Liver (tissue), 9 donors: ENCODE results near the gene PTPRD. TPM values are rescaled to one million over a fixed set of nuclear protein-coding genes. Genes with fewer than 3 reads are reported as not detected.

Experiments
- DNase-seq: peaks from one replicate; pipeline ENCODE4 v3.0.0-alpha.2; 2017; ENCODE audit warnings: low spot score
- H3K27ac ChIP-seq, 2 donors: one replicate each; pipeline ENCODE4 v1.7.0; 2013; ENCODE audit warnings: inconsistent platforms in 2 of 2, low read length in 2 of 2, control low read depth in 1 of 2, low read depth in 1 of 2, mild to moderate bottlenecking in 1 of 2
- H3K27me3 ChIP-seq, 4 donors: one replicate each; pipeline versions ENCODE4 v1.6.1 to v1.7.0; 2013; ENCODE audit warnings: low read length in 3 of 4, inconsistent platforms in 1 of 4, mild to moderate bottlenecking in 1 of 4, moderate library complexity in 1 of 4; ENCODE audit not compliant: control insufficient read depth in 4 of 4, insufficient read depth in 4 of 4
- H3K36me3 ChIP-seq, 4 donors: one replicate each; pipeline versions ENCODE4 v1.6.1 to v1.7.0; 2013; ENCODE audit warnings: low read length in 3 of 4, mild to moderate bottlenecking in 3 of 4, low read depth in 1 of 4, moderate library complexity in 1 of 4; ENCODE audit not compliant: control insufficient read depth in 4 of 4, insufficient read depth in 3 of 4
- H3K4me1 ChIP-seq, 4 donors: one replicate each; pipeline versions ENCODE4 v1.6.1 to v1.7.0; 2013; ENCODE audit warnings: low read length in 3 of 4, mild to moderate bottlenecking in 3 of 4, moderate library complexity in 1 of 4; ENCODE audit not compliant: control insufficient read depth in 4 of 4, insufficient read depth in 4 of 4
- H3K4me3 ChIP-seq, 3 donors: one replicate each; pipeline versions ENCODE4 v1.6.1 to v1.7.0; 2013; ENCODE audit warnings: low read length in 3 of 3, control low read depth in 1 of 3, low read depth in 1 of 3, mild to moderate bottlenecking in 1 of 3
- H3K9ac ChIP-seq, 2 donors: one replicate each; pipeline ENCODE4 v1.7.0; 2013; ENCODE audit warnings: low read length in 2 of 2, mild to moderate bottlenecking in 2 of 2, moderate library complexity in 2 of 2, control low read depth in 1 of 2, low read depth in 1 of 2
- H3K9me3 ChIP-seq, 4 donors: one replicate each; pipeline versions ENCODE4 v1.6.1 to v1.7.0; 2013; ENCODE audit warnings: low read length in 3 of 4; ENCODE audit not compliant: control insufficient read depth in 4 of 4
- ATF3 ChIP-seq: IDR thresholded peaks from 2 replicates; pipeline ENCODE4 v1.6.1; 2016; ENCODE audit warnings: antibody characterized with exemption
- CTCF ChIP-seq: fragments of 150-350 bp; IDR thresholded peaks from 2 replicates; pipeline ENCODE4 v1.5.1; 2017; ENCODE audit warnings: improper control_type of control experiment, low read depth, low read length; ENCODE audit not compliant: missing input control
- EGR1 ChIP-seq, 2 donors: IDR thresholded peaks; 2 replicates each; pipeline ENCODE4 v1.6.1; 2016 to 2018; ENCODE audit warnings: antibody characterized with exemption in 2 of 2, low read depth in 2 of 2
- FOXA1 ChIP-seq: IDR thresholded peaks from 2 replicates; pipeline ENCODE4 v1.6.1; 2016; ENCODE audit warnings: antibody characterized with exemption
- FOXA2 ChIP-seq: IDR thresholded peaks from 2 replicates; pipeline ENCODE4 v1.6.1; 2016; ENCODE audit warnings: antibody characterized with exemption
- GABPA ChIP-seq, 2 donors: IDR thresholded peaks in 1 of 2; conservative IDR thresholded peaks in 1 of 2; 2 replicates each; pipeline ENCODE4 v1.6.1; 2016; ENCODE audit warnings: antibody characterized with exemption in 2 of 2, mild to moderate bottlenecking in 1 of 2, moderate library complexity in 1 of 2
- HNF4A ChIP-seq, 2 donors: conservative IDR thresholded peaks; 2 replicates each; pipeline ENCODE4 v1.6.1; 2016; ENCODE audit warnings: antibody characterized with exemption in 2 of 2, mild to moderate bottlenecking in 2 of 2
- HNF4G ChIP-seq: IDR thresholded peaks from 2 replicates; pipeline ENCODE4 v1.6.1; 2016; ENCODE audit warnings: antibody characterized with exemption
- JUND ChIP-seq, 2 donors: IDR thresholded peaks; 2 replicates each; pipeline ENCODE4 v1.6.1; 2016; ENCODE audit warnings: antibody characterized with exemption in 2 of 2
- NR2F2 ChIP-seq: IDR thresholded peaks from 2 replicates; pipeline ENCODE4 v1.6.1; 2016; ENCODE audit warnings: antibody characterized with exemption
- RAD21 ChIP-seq, 2 donors: IDR thresholded peaks; 2 replicates each; pipeline ENCODE4 v1.6.1; 2016; ENCODE audit warnings: antibody characterized with exemption in 2 of 2, mild to moderate bottlenecking in 2 of 2
- RXRA ChIP-seq, 2 donors: IDR thresholded peaks; 2 replicates each; pipeline ENCODE4 v1.6.1; 2017 to 2018; ENCODE audit warnings: antibody characterized with exemption in 2 of 2, mild to moderate bottlenecking in 1 of 2
- SP1 ChIP-seq: IDR thresholded peaks from 2 replicates; pipeline ENCODE4 v1.6.1; 2018; ENCODE audit warnings: antibody characterized with exemption, mild to moderate bottlenecking
- TAF1 ChIP-seq: conservative IDR thresholded peaks from 2 replicates; pipeline ENCODE4 v1.6.1; 2016; ENCODE audit warnings: antibody characterized with exemption, mild to moderate bottlenecking
- YY1 ChIP-seq: IDR thresholded peaks from 2 replicates; pipeline ENCODE4 v1.6.1; 2016; ENCODE audit warnings: antibody characterized with exemption, mild to moderate bottlenecking
- ZBTB33 ChIP-seq: IDR thresholded peaks from 2 replicates; pipeline ENCODE4 v1.6.1; 2016; ENCODE audit warnings: antibody characterized with exemption
- WGBS: extraction: QIAGEN DNeasy Blood & Tissue Kit; methylation state at CpG from one replicate; pipeline ENCODE4 v1.1.7; 2013; 5-methylcytosine and 5-hydroxymethylcytosine counted together
- polyA plus RNA-seq, 2 donors: library from polyadenylated mRNA; stranded (reverse) in 1 of 2; unstranded in 1 of 2; fragments of 200-250 nt in 1 of 2; fragments of >200 nt in 1 of 2; fragmentation: Nextera tagmentation in 1 of 2; extraction: Ambion mirVana in 1 of 2; gene quantifications; one replicate each; pipeline versions ENCODE4 v1.2.1 to v1.2.3, GENCODE V29; 2013 to 2015
- total RNA-seq, 2 donors: library from RNA; depleted of rRNA; stranded (reverse); fragments of >200 nt; gene quantifications; one replicate each; pipeline ENCODE4 v1.2.3, GENCODE V29; 2014
- TF ChIP-seq, protein P1 (sequence below): IDR thresholded peaks from 2 replicates; pipeline ENCODE4 v1.6.1; 2016; ENCODE audit warnings: antibody characterized with exemption
- donor health status: healthy.
- donor health status: healthy.
- donor health status: healthy.
- donor health status: healthy.
- donor health status: healthy.

PTPRD gene
- total and polyA plus RNA-seq, 4 donors, result 0.78 to 34.2 (median 4.7) TPM

DNA sequence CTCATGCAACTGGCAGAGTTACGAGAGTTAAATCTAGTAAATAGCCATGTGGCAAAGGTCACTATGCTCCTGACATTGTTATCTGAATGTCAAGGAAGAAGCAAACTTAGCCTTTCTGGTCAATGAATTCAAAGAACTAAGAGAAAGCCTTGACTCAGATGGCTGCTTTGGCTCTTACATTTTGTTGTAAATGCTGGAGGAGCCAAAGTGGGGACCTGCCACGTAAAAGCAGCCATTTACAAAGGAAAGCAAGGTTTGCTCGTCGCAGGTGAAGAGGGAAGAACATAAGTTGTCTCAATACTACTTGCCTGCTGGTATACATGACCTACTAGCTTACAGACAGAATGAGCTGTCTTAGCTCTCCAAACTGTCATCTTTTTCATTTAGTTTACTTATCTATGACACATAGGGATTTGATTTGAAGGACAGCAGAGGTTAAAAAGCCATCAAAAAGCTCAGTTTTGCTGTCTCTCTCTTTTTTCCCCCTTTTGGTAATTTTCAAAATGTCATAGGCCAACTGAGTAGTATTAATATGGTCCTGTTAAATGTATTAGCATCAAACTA is 1760.4 kb downstream of the PTPRD start:
- H3K27me3 ChIP-seq, result no peaks in the 10 kb centered on the region
- H3K27ac ChIP-seq, result no peak overlapping the region
- no peak for TF ChIP-seq ATF3
- no peak for TF ChIP-seq HNF4G
- TF ChIP-seq SP1, result no peak
- TF ChIP-seq JUND (IDR thresholded peaks at IDR 0.05), result no peak
- no peak for TF ChIP-seq FOXA1
- TF ChIP-seq FOXA2, result no peak
- TF ChIP-seq RXRA (IDR thresholded peaks at IDR 0.05), result no peak
- TF ChIP-seq, protein P1, sequence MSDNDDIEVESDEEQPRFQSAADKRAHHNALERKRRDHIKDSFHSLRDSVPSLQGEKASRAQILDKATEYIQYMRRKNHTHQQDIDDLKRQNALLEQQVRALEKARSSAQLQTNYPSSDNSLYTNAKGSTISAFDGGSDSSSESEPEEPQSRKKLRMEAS, result no peak
- TF ChIP-seq RAD21 (IDR thresholded peaks at IDR 0.05), result no peak
- no peak for TF ChIP-seq HNF4A (conservative IDR thresholded peaks at IDR 0.05)
- no peak for TF ChIP-seq ZBTB33
- no peak for TF ChIP-seq CTCF
- no peak for DNase-seq
- no peaks in the 10 kb centered on the region for H3K36me3 ChIP-seq
- peaks cover 3 to 18% (median 15%) of the 10 kb centered on the region in 4 donors for H3K4me1 ChIP-seq
- H3K9ac ChIP-seq, result no peak overlapping the region
- H3K4me3 ChIP-seq, result no peak overlapping the region
- H3K9me3 ChIP-seq, result no peaks in the 10 kb centered on the region
- 67% methylated on average over 4 of the region's 4 CpGs for WGBS

DNA sequence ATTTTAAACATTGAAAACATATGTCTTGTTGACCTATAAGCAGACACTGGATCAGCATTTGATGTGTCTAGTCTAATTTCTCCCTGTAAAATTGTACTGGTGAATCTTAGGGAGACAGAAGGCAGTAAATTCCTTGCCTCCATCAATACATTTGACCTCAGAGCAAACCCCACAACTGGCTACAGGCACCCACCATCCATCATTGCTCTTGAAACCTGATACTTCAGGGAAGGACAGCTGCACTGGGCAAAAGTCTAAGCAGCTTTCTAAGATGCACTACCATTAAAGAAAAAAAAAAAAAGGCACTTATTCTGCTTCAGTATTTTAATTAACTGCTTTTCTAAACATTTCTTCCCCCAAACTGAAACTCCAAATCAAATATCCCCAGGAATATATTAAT is 1761.9 kb downstream of the PTPRD start:
- Histone ChIP-seq H3K36me3 (no peaks in the 10 kb centered on the region), H3K9ac (no peak overlapping the region), H3K9me3 (no peaks in the 10 kb centered on the region), H3K4me1 (peaks cover 3 to 7% (median 6%) of the 10 kb centered on the region in 4 donors), H3K4me3 (no peak overlapping the region), H3K27me3 (no peaks in the 10 kb centered on the region), H3K27ac (no peak overlapping the region)
- no peak for DNase-seq
- TF ChIP-seq TAF1 (no peak), EGR1 (IDR thresholded peaks at IDR 0.05; ENCODE audit: low read depth in 2 of 2) (no peak), CTCF (no peak), HNF4A (conservative IDR thresholded peaks at IDR 0.05) (no peak), ATF3 (no peak), RAD21 (IDR thresholded peaks at IDR 0.05) (no peak), SP1 (no peak), FOXA2 (no peak), NR2F2 (no peak), FOXA1 (no peak), YY1 (no peak), JUND (IDR thresholded peaks at IDR 0.05) (no peak), HNF4G (no peak), GABPA (IDR thresholded peaks at IDR 0.05 in 1 of 2, conservative IDR thresholded peaks at IDR 0.05 in 1 of 2) (no peak)
- TF ChIP-seq, protein P1, result no peak
